Ascending aorta (tissue), 2 donors: ENCODE data around the gene CERS4. TPM values are rescaled to one million over a fixed set of nuclear protein-coding genes. Genes with fewer than 3 reads are reported as not detected.
A peak's percentile ranks its signal among the peaks of the same experiment; 100 is the strongest.

Source experiments
- DNase-seq, 2 donors: peaks; one replicate each; pipeline ENCODE4 v3.0.0-alpha.2; 2019; ENCODE audit warnings: low spot score in 2 of 2
- H3K27ac ChIP-seq, 2 donors: fragments of 200-600 bp; sonication (generic); one replicate each; pipeline ENCODE4 v1.5.1; 2016 to 2017; ENCODE audit warnings: mild to moderate bottlenecking in 1 of 2
- H3K27me3 ChIP-seq: fragments of 200-600 bp; sonication (generic); one replicate; pipeline ENCODE4 v1.5.1; 2017
- H3K36me3 ChIP-seq, 2 donors: fragments of 200-600 bp; sonication (generic); one replicate each; pipeline ENCODE4 v1.5.1; 2016
- H3K4me1 ChIP-seq, 2 donors: fragments of 200-600 bp; sonication (generic); one replicate each; pipeline ENCODE4 v1.5.1; 2016 to 2017; ENCODE audit warnings: mild to moderate bottlenecking in 1 of 2
- H3K4me3 ChIP-seq, 2 donors: fragments of 200-600 bp; sonication (generic); one replicate each; pipeline ENCODE4 v1.5.1; 2016 to 2017; ENCODE audit warnings: mild to moderate bottlenecking in 1 of 2
- H3K9me3 ChIP-seq, 2 donors: fragments of 200-600 bp; sonication (generic); one replicate each; pipeline ENCODE4 v1.5.1; 2016
- CTCF ChIP-seq, 3 experiments: fragments of 200-600 bp in 2 of 3; fragments of 450-650 bp in 1 of 3; sonication (generic) in 2 of 3; IDR thresholded peaks; one replicate each; pipeline ENCODE4 v1.5.1; 2016 to 2019; ENCODE audit warnings: antibody characterized with exemption in 3 of 3, mild to moderate bottlenecking in 1 of 3, moderate library complexity in 1 of 3
- intact Hi-C: fragments of 100-400 bp; cut with DNase I; formaldehyde crosslinking; loops from one replicate; pipeline ENCODE4 v1.15.1; 2023
- total RNA-seq: library from RNA; depleted of rRNA; stranded (reverse); fragments of >200 nt; gene quantifications from one replicate; pipeline ENCODE4 v1.1.0, GENCODE V29; 2016

Gene CERS4
- total RNA-seq, 1 donor from 2014 or later: 20.2 TPM

- H3K4me3 ChIP-seq: no peak overlapping the region
- no peak for TF ChIP-seq CTCF (IDR thresholded peaks at IDR 0.05)
- intact Hi-C loops: loop anchor here (5.0 kb wide), 1 partner anchor 43 kb away; the partner anchor contains the start of gene CERS4
- H3K4me1 ChIP-seq: peaks cover 0 to 6% of the 10 kb centered on the region in 2 donors
- no peak overlapping the region for H3K27ac ChIP-seq
- H3K27me3 ChIP-seq: no peaks in the 10 kb centered on the region
- peaks cover 0 to 9% of the 10 kb centered on the region in 2 donors for H3K36me3 ChIP-seq
- DNase-seq: no peak
- no peaks in the 10 kb centered on the region for H3K9me3 ChIP-seq
Measured at GRCh38 chr19:8250596-8250995, 41.4 kb downstream of the CERS4 start.

- no peak overlapping the region for H3K27ac ChIP-seq
- peak in 1 of 2 donors; percentile 81 for DNase-seq
- TF ChIP-seq CTCF (IDR thresholded peaks at IDR 0.05): peak in 1 of 3 experiments; percentile 14
- peaks cover under 1 to 14% of the 10 kb centered on the region in 2 donors for H3K36me3 ChIP-seq
- peak overlapping the region in 1 of 2 donors; percentile 17 for H3K4me3 ChIP-seq
- intact Hi-C loops: loop anchor here (5.0 kb wide), 1 partner anchor 44 kb away; the partner anchor contains the start of gene CERS4
- H3K9me3 ChIP-seq: no peaks in the 10 kb centered on the region
- H3K4me1 ChIP-seq: peaks cover 0 to 6% of the 10 kb centered on the region in 2 donors
- no peaks in the 10 kb centered on the region for H3K27me3 ChIP-seq
Measured at GRCh38 chr19:8251025-8251472, 41.9 kb downstream of the CERS4 start.

- no peak overlapping the region for H3K4me3 ChIP-seq
- H3K4me1 ChIP-seq: peaks cover 0 to 6% of the 10 kb centered on the region in 2 donors
- no peaks in the 10 kb centered on the region for H3K9me3 ChIP-seq
- peak in 1 of 2 donors; percentile 82 for DNase-seq
- peaks cover 14 to 31% of the 10 kb centered on the region in 2 donors for H3K36me3 ChIP-seq
- no peak overlapping the region for H3K27ac ChIP-seq
- peak; percentile 87 to 91 (median 88) for TF ChIP-seq CTCF (IDR thresholded peaks at IDR 0.05)
- intact Hi-C loops: loop anchor here (1.0 to 5.0 kb wide), 3 partner anchors 46 to 308 kb away; partner anchors contain the start of gene CERS4
- no peaks in the 10 kb centered on the region for H3K27me3 ChIP-seq
Measured at GRCh38 chr19:8252922-8253589, 43.9 kb downstream of the CERS4 start.

- no peak for TF ChIP-seq CTCF (IDR thresholded peaks at IDR 0.05)
- Histone ChIP-seq H3K9me3 (no peaks in the 10 kb centered on the region), H3K4me1 (peaks cover 0 to 6% of the 10 kb centered on the region in 2 donors), H3K27ac (no peak overlapping the region), H3K4me3 (no peak overlapping the region), H3K36me3 (peaks cover 14 to 33% of the 10 kb centered on the region in 2 donors), H3K27me3 (no peaks in the 10 kb centered on the region)
- no peak for DNase-seq
- intact Hi-C loops: loop anchor here (1.0 to 5.0 kb wide), 3 partner anchors 46 to 309 kb away; partner anchors contain the start of gene CERS4
Measured at GRCh38 chr19:8253678-8254077, 44.5 kb downstream of the CERS4 start.

GRCh38 chr19:8254286-8255001 is 45.3 kb downstream of the CERS4 start:
- intact Hi-C loops: loop anchor here (5.0 kb wide), 1 partner anchor 47 kb away; the partner anchor contains the start of gene CERS4
- H3K27me3 ChIP-seq: no peaks in the 10 kb centered on the region
- peaks cover 0 to 6% of the 10 kb centered on the region in 2 donors for H3K4me1 ChIP-seq
- H3K27ac ChIP-seq: no peak overlapping the region
- H3K4me3 ChIP-seq: no peak overlapping the region
- no peak for TF ChIP-seq CTCF (IDR thresholded peaks at IDR 0.05)
- H3K9me3 ChIP-seq: no peaks in the 10 kb centered on the region
- peaks cover 14 to 33% of the 10 kb centered on the region in 2 donors for H3K36me3 ChIP-seq
- DNase-seq: no peak
